LNCaP clone FGC (cell line): ENCODE data around the gene CCDC187.

Experiments
- DNase-seq: peaks from one replicate; pipeline ENCODE4 v3.0.0-alpha.2; 2011; ENCODE audit warnings: low read depth
- H3K4me3 ChIP-seq: 2 replicates; pipeline ENCODE4 v1.5.1; 2011; ENCODE audit warnings: mild to moderate bottlenecking, low read depth, low read length, control low read depth
- TF ChIP-seq, protein P1 (sequence below): IDR thresholded peaks from 2 replicates; pipeline ENCODE4 v1.5.1; 2012; ENCODE audit warnings: mild to moderate bottlenecking; ENCODE audit not compliant: control insufficient read depth, insufficient read depth; ENCODE audit errors: extremely low read depth

CCDC187 gene

GRCh38 chr9:136265561-136266355, 38.1 kb downstream of the CCDC187 start:
- TF ChIP-seq, protein P1, sequence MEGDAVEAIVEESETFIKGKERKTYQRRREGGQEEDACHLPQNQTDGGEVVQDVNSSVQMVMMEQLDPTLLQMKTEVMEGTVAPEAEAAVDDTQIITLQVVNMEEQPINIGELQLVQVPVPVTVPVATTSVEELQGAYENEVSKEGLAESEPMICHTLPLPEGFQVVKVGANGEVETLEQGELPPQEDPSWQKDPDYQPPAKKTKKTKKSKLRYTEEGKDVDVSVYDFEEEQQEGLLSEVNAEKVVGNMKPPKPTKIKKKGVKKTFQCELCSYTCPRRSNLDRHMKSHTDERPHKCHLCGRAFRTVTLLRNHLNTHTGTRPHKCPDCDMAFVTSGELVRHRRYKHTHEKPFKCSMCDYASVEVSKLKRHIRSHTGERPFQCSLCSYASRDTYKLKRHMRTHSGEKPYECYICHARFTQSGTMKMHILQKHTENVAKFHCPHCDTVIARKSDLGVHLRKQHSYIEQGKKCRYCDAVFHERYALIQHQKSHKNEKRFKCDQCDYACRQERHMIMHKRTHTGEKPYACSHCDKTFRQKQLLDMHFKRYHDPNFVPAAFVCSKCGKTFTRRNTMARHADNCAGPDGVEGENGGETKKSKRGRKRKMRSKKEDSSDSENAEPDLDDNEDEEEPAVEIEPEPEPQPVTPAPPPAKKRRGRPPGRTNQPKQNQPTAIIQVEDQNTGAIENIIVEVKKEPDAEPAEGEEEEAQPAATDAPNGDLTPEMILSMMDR: no peak

GRCh38 chr9:136264441-136265405, 39.2 kb downstream of the CCDC187 start:
- TF ChIP-seq, protein P1: no peak
- no peak for DNase-seq

More at GRCh38 chr9:136265561-136266355, 38.1 kb downstream of the CCDC187 start:
- no peak overlapping the region for H3K4me3 ChIP-seq
- DNase-seq: no peak

DNA sequence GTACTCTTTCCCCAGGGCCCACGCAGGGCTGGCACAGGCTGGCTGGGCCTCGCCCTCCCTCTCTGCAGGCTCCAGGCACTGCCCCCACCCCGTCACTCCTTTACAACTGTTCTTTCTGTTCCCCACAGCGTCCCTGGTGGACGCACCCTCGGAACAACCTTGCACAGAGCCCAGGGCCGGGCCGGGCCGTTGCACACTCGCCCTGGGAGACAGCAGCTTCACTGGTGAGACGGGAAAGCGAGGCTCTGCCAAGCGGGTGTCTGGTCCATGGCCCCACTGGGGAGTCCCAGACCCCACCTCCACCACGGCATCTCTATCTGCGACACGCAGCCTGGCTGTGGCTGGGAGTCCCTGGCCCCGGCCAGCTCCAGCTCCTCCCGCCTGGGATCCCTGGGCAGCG, 39.9 kb downstream of the CCDC187 start:
- TF ChIP-seq, protein P1: no peak
- no peak for DNase-seq
- H3K4me3 ChIP-seq: no peak overlapping the region

More at GRCh38 chr9:136264441-136265405, 39.2 kb downstream of the CCDC187 start:
- H3K4me3 ChIP-seq: no peak overlapping the region

DNA sequence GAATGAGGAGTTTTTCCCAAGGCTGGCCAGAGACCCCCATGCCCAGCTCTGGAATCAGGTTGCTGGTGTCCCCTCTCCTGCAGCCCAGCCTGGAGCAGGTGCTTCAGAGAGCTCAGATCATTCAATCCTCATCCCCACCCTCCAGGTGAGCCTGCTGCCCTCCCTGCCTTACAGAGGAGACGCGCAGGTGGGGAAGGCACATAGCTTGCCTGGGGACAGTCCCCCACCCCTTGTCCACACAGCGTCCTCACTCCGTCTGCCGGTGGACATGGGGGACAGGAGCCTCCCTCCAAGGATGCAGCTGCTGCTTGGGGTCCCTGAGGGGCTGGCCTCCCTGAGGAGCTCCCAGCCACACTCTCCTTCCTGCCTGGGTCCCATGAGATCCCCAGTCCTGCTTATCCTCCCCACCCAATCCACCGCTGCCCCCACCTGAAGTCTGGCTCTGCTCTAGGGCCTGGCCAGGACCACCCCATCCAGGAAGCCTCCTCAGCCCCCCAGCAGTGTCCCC, 41.2 kb downstream of the CCDC187 start:
- no peak for DNase-seq
- H3K4me3 ChIP-seq: no peak overlapping the region
- TF ChIP-seq, protein P1: no peak

GRCh38 chr9:136261686-136262430, 42.0 kb downstream of the CCDC187 start:
- H3K4me3 ChIP-seq: no peak overlapping the region
- TF ChIP-seq, protein P1: no peak
- no peak for DNase-seq

GRCh38 chr9:136260936-136261472, 42.9 kb downstream of the CCDC187 start:
- TF ChIP-seq, protein P1: no peak
- H3K4me3 ChIP-seq: no peak overlapping the region
- no peak for DNase-seq
